Panc1 (cell line): ENCODE results near the gene MAPK13.

Experiments
- CTCF ChIP-seq: fragments of 450-650 bp; IDR thresholded peaks from 2 replicates; pipeline ENCODE4 v1.5.1; 2017; ENCODE audit warnings: mild to moderate bottlenecking
- POLR2AphosphoS5 ChIP-seq: IDR thresholded peaks from 2 replicates; pipeline ENCODE4 v1.6.1; 2012; ENCODE audit warnings: mild to moderate bottlenecking, low read depth, low read length, moderate library complexity
- SIN3A ChIP-seq: IDR thresholded peaks from 2 replicates; pipeline ENCODE4 v1.6.1; 2012; ENCODE audit warnings: low read depth, mild to moderate bottlenecking, low read length, moderate library complexity, borderline replicate concordance; ENCODE audit not compliant: insufficient read depth
- TCF7L2 ChIP-seq: IDR thresholded peaks from 2 replicates; pipeline ENCODE4 v1.6.1; 2011; ENCODE audit warnings: mild to moderate bottlenecking, low read depth, low read length, inconsistent platforms
- TF ChIP-seq, protein P1 (sequence below), 2 experiments: IDR thresholded peaks; 2 replicates each; pipeline ENCODE4 v1.6.1; 2011 to 2012; ENCODE audit warnings: low read depth in 2 of 2, control low read depth in 1 of 2, low read length in 1 of 2, mild to moderate bottlenecking in 1 of 2, moderate library complexity in 1 of 2; ENCODE audit not compliant: insufficient read depth in 1 of 2

- TF ChIP-seq, protein P1, sequence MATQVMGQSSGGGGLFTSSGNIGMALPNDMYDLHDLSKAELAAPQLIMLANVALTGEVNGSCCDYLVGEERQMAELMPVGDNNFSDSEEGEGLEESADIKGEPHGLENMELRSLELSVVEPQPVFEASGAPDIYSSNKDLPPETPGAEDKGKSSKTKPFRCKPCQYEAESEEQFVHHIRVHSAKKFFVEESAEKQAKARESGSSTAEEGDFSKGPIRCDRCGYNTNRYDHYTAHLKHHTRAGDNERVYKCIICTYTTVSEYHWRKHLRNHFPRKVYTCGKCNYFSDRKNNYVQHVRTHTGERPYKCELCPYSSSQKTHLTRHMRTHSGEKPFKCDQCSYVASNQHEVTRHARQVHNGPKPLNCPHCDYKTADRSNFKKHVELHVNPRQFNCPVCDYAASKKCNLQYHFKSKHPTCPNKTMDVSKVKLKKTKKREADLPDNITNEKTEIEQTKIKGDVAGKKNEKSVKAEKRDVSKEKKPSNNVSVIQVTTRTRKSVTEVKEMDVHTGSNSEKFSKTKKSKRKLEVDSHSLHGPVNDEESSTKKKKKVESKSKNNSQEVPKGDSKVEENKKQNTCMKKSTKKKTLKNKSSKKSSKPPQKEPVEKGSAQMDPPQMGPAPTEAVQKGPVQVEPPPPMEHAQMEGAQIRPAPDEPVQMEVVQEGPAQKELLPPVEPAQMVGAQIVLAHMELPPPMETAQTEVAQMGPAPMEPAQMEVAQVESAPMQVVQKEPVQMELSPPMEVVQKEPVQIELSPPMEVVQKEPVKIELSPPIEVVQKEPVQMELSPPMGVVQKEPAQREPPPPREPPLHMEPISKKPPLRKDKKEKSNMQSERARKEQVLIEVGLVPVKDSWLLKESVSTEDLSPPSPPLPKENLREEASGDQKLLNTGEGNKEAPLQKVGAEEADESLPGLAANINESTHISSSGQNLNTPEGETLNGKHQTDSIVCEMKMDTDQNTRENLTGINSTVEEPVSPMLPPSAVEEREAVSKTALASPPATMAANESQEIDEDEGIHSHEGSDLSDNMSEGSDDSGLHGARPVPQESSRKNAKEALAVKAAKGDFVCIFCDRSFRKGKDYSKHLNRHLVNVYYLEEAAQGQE (IDR thresholded peaks at IDR 0.05; ENCODE audit: insufficient read depth in 1 of 2, low read depth in 2 of 2, low read length in 1 of 2) = no peak
- TF ChIP-seq CTCF (no peak), POLR2AphosphoS5 (no peak), SIN3A (no peak), TCF7L2 (no peak)
These were observed 5.7 kb downstream of the MAPK13 start for GRCh38 chr6:36136034-36136433.
